Effector memory CD8-positive, alpha-beta T cell (primary cell): ENCODE results near the gene OSTN.
"Not testable (repeated sequence)": the region's sequence is repeated elsewhere in the genome, so short reads cannot be mapped to it uniquely, and the experiment has no call there.

Experiments
- ATAC-seq: fragments of 150-1000 bp; cut with Tn5 transposase; replicated peaks from 2 replicates; pipeline ENCODE4 v1.10.0; 2021; ENCODE audit warnings: mild to moderate bottlenecking, moderate library complexity
- DNase-seq, 3 experiments: peaks; one replicate each; pipeline ENCODE4 v3.0.0; 2021
- H3K27ac Mint-ChIP-seq, 2 donors: one replicate each; pipeline ENCODE4 v1.8.0; 2022; ENCODE audit warnings: mild to moderate bottlenecking in 2 of 2, mixed read lengths in 2 of 2, moderate library complexity in 2 of 2
- H3K27me3 Mint-ChIP-seq, 2 donors: one replicate each; pipeline ENCODE4 v1.8.0; 2022; ENCODE audit warnings: mixed read lengths in 2 of 2
- H3K36me3 Mint-ChIP-seq: one replicate; pipeline ENCODE4 v1.8.0; 2022; ENCODE audit warnings: mild to moderate bottlenecking, moderate library complexity, mixed read lengths; ENCODE audit not compliant: insufficient read depth
- H3K4me1 Mint-ChIP-seq, 2 donors: one replicate each; pipeline ENCODE4 v1.8.0; 2022; ENCODE audit warnings: low read depth in 2 of 2, mixed read lengths in 2 of 2
- H3K4me3 Mint-ChIP-seq, 2 donors: one replicate each; pipeline ENCODE4 v1.8.0; 2022; ENCODE audit warnings: mild to moderate bottlenecking in 2 of 2, mixed read lengths in 2 of 2, moderate library complexity in 2 of 2
- H3K9me3 Mint-ChIP-seq, 2 donors: one replicate each; pipeline ENCODE4 v1.8.0; 2022; ENCODE audit warnings: mixed read lengths in 2 of 2
- total RNA-seq, 9 experiments: gene quantifications; one replicate each; lab custom pipeline; 2026; lab: John Stamatoyannopoulos, UW

Gene OSTN
- total RNA-seq, result 0 reads per million in 9 experiments

GRCh38 chr3:191198932-191199331 is at the start of gene OSTN:
Gene OSTN (plus strand): TSS chr3:191199241. CDS start chr3:191212533, 13,292 bp downstream.
- no peak for DNase-seq
- Mint-ChIP-seq H3K27ac (no peak within 1 kb of the TSS), H3K4me1 (no peaks in the 10 kb centered on the region), H3K36me3 (no peaks in the 10 kb centered on the region), H3K27me3 (no peaks in the 10 kb centered on the region), H3K4me3 (no peak within 1 kb of the TSS), H3K9me3 (peaks cover 0 to 7% of the 10 kb centered on the region in 2 donors)
- no peak for ATAC-seq

GRCh38 chr3:191151653-191152052 is 47.4 kb upstream of the OSTN start:
- peaks cover 6 to 15% of the 10 kb centered on the region in 2 donors for H3K9me3 Mint-ChIP-seq
- no peaks in the 10 kb centered on the region for H3K36me3 Mint-ChIP-seq
- no peaks in the 10 kb centered on the region for H3K4me1 Mint-ChIP-seq
- H3K27me3 Mint-ChIP-seq, result no peaks in the 10 kb centered on the region
- no peak for DNase-seq
- H3K4me3 Mint-ChIP-seq, result no peak overlapping the region
- H3K27ac Mint-ChIP-seq, result no peak overlapping the region
- no peak for ATAC-seq

GRCh38 chr3:191154827-191155226 is 44.2 kb upstream of the OSTN start:
- ATAC-seq (no peak), DNase-seq (no peak)
- no peaks in the 10 kb centered on the region for H3K27me3 Mint-ChIP-seq
- no peaks in the 10 kb centered on the region for H3K36me3 Mint-ChIP-seq
- H3K9me3 Mint-ChIP-seq, result peaks cover 4 to 10% of the 10 kb centered on the region in 2 donors
- H3K4me1 Mint-ChIP-seq, result no peaks in the 10 kb centered on the region
- H3K4me3 Mint-ChIP-seq, result no peak overlapping the region
- H3K27ac Mint-ChIP-seq, result no peak overlapping the region

- Mint-ChIP-seq H3K36me3 (no peaks in the 10 kb centered on the region), H3K4me1 (no peaks in the 10 kb centered on the region), H3K27ac (no peak overlapping the region), H3K4me3 (no peak overlapping the region), H3K9me3 (peaks cover 4 to 19% of the 10 kb centered on the region in 2 donors), H3K27me3 (no peaks in the 10 kb centered on the region)
- ATAC-seq, result no peak
- DNase-seq, result no peak
Measured at GRCh38 chr3:191158247-191158646, 40.8 kb upstream of the OSTN start.

- DNase-seq (no peak), ATAC-seq (no peak)
- Mint-ChIP-seq H3K27me3 (no peaks in the 10 kb centered on the region), H3K4me3 (no peak overlapping the region), H3K9me3 (peaks cover 4 to 19% of the 10 kb centered on the region in 2 donors), H3K36me3 (no peaks in the 10 kb centered on the region), H3K4me1 (no peaks in the 10 kb centered on the region), H3K27ac (no peak overlapping the region)
Measured at GRCh38 chr3:191158815-191159214, 40.2 kb upstream of the OSTN start.

GRCh38 chr3:191165802-191166201 is 33.2 kb upstream of the OSTN start:
- ATAC-seq (no peak), DNase-seq (no peak)
- Mint-ChIP-seq H3K4me1 (no peaks in the 10 kb centered on the region), H3K9me3 (peaks cover 2 to 9% of the 10 kb centered on the region in 2 donors), H3K27ac (no peak overlapping the region), H3K27me3 (no peaks in the 10 kb centered on the region), H3K4me3 (no peak overlapping the region), H3K36me3 (no peaks in the 10 kb centered on the region)

- DNase-seq (no peak), ATAC-seq (no peak)
- Mint-ChIP-seq H3K27ac (no peak overlapping the region), H3K4me3 (no peak overlapping the region), H3K36me3 (no peaks in the 10 kb centered on the region), H3K27me3 (no peaks in the 10 kb centered on the region), H3K4me1 (no peaks in the 10 kb centered on the region), H3K9me3 (peaks cover 2 to 12% of the 10 kb centered on the region in 2 donors)
Measured at GRCh38 chr3:191166368-191166767, 32.7 kb upstream of the OSTN start.

GRCh38 chr3:191169566-191169965 is 29.5 kb upstream of the OSTN start:
- no peaks in the 10 kb centered on the region for H3K4me1 Mint-ChIP-seq
- no peaks in the 10 kb centered on the region for H3K36me3 Mint-ChIP-seq
- DNase-seq (no peak), ATAC-seq (no peak)
- H3K4me3 Mint-ChIP-seq, result no peak overlapping the region
- H3K27ac Mint-ChIP-seq, result no peak overlapping the region
- H3K27me3 Mint-ChIP-seq, result no peaks in the 10 kb centered on the region
- H3K9me3 Mint-ChIP-seq, result peaks cover 4 to 5% of the 10 kb centered on the region in 2 donors

GRCh38 chr3:191170097-191170496 is 28.9 kb upstream of the OSTN start:
- no peak overlapping the region for H3K27ac Mint-ChIP-seq
- no peak overlapping the region for H3K4me3 Mint-ChIP-seq
- peaks cover 4 to 5% of the 10 kb centered on the region in 2 donors for H3K9me3 Mint-ChIP-seq
- H3K27me3 Mint-ChIP-seq, result no peaks in the 10 kb centered on the region
- DNase-seq, result no peak
- H3K4me1 Mint-ChIP-seq, result no peaks in the 10 kb centered on the region
- H3K36me3 Mint-ChIP-seq, result no peaks in the 10 kb centered on the region
- ATAC-seq, result no peak

- no peaks in the 10 kb centered on the region for H3K4me1 Mint-ChIP-seq
- DNase-seq (no peak), ATAC-seq (no peak)
- no peak overlapping the region for H3K4me3 Mint-ChIP-seq
- no peak overlapping the region for H3K27ac Mint-ChIP-seq
- no peaks in the 10 kb centered on the region for H3K27me3 Mint-ChIP-seq
- H3K9me3 Mint-ChIP-seq, result peaks cover 4 to 8% of the 10 kb centered on the region in 2 donors
- no peaks in the 10 kb centered on the region for H3K36me3 Mint-ChIP-seq
Measured at GRCh38 chr3:191175102-191175501, 23.9 kb upstream of the OSTN start.

- no peaks in the 10 kb centered on the region for H3K36me3 Mint-ChIP-seq
- H3K9me3 Mint-ChIP-seq, result peaks cover 4 to 13% of the 10 kb centered on the region in 2 donors
- H3K27ac Mint-ChIP-seq, result no peak overlapping the region
- DNase-seq, result no peak
- no peak for ATAC-seq
- H3K4me1 Mint-ChIP-seq, result no peaks in the 10 kb centered on the region
- no peak overlapping the region for H3K4me3 Mint-ChIP-seq
- H3K27me3 Mint-ChIP-seq, result no peaks in the 10 kb centered on the region
Measured at GRCh38 chr3:191176038-191176785, 22.8 kb upstream of the OSTN start.

GRCh38 chr3:191185382-191185781 is 13.7 kb upstream of the OSTN start:
- H3K4me1 Mint-ChIP-seq, H3K36me3 Mint-ChIP-seq, H3K4me3 Mint-ChIP-seq, ATAC-seq, DNase-seq, H3K9me3 Mint-ChIP-seq, H3K27ac Mint-ChIP-seq, H3K27me3 Mint-ChIP-seq: not testable (repeated sequence)

GRCh38 chr3:191188246-191188645 is 10.8 kb upstream of the OSTN start:
- ATAC-seq, H3K36me3 Mint-ChIP-seq, H3K27ac Mint-ChIP-seq, H3K9me3 Mint-ChIP-seq, H3K27me3 Mint-ChIP-seq, DNase-seq, H3K4me1 Mint-ChIP-seq, H3K4me3 Mint-ChIP-seq: not testable (repeated sequence)

- not testable (repeated sequence) for H3K27me3 Mint-ChIP-seq, H3K4me3 Mint-ChIP-seq, H3K9me3 Mint-ChIP-seq, H3K4me1 Mint-ChIP-seq, ATAC-seq, H3K36me3 Mint-ChIP-seq, DNase-seq, H3K27ac Mint-ChIP-seq
Measured at GRCh38 chr3:191192270-191192669, 6.8 kb upstream of the OSTN start.
